B cell (primary cell): ENCODE data around the gene NWD2. TPM values are rescaled to one million over a fixed set of nuclear protein-coding genes. Genes with fewer than 3 reads are reported as not detected.

ENCODE experiments used
- ATAC-seq: fragments of 200-7000 bp; cut with Tn5 transposase; one replicate; pipeline ENCODE4 v1.10.0; 2021; ENCODE audit warnings: low read depth, mild to moderate bottlenecking, moderate number of reproducible peaks, moderate library complexity
- CTCF ChIA-PET: fragments of 350-600 bp; sonication (Branson Sonifier 250); formaldehyde crosslinking; loops from one replicate; lab custom pipeline; 2021; ENCODE audit warnings: antibody characterized with exemption, inconsistent platforms; lab: Charles Lee
- POLR2A ChIA-PET: fragments of 350-600 bp; sonication (Branson Sonifier 250); formaldehyde crosslinking; loops from one replicate; lab custom pipeline; 2021; ENCODE audit warnings: antibody characterized with exemption; lab: Charles Lee
- DNase-seq: peaks from one replicate; pipeline ENCODE4 v3.0.0; 2013
- H2AFZ ChIP-seq: 2 replicates; pipeline ENCODE4 v1.6.1; 2012; ENCODE audit warnings: mild to moderate bottlenecking, low read depth, low read length; ENCODE audit not compliant: insufficient read depth, poor library complexity, severe bottlenecking
- H3K27ac ChIP-seq, 2 donors: 1 replicate in 1 of 2; 2 replicates in 1 of 2; pipeline ENCODE4 v1.5.1; 2012 to 2013; ENCODE audit warnings: low read length in 2 of 2, mild to moderate bottlenecking in 2 of 2, moderate library complexity in 1 of 2
- H3K27me3 ChIP-seq, 4 experiments: fragments of 200-600 bp in 1 of 4; sonication (generic) in 1 of 4; replicated peaks in 1 of 4; 1 replicate in 2 of 4; 2 replicates in 2 of 4; pipeline versions ENCODE4 v1.6.1 to v1.7.0; 2013 to 2016; ENCODE audit warnings: low read length in 3 of 4, mild to moderate bottlenecking in 2 of 4, mixed read lengths in 1 of 4, moderate library complexity in 1 of 4; ENCODE audit not compliant: insufficient read depth in 4 of 4, control insufficient read depth in 3 of 4; ENCODE audit errors: control extremely low read depth in 1 of 4
- H3K36me3 ChIP-seq, 2 experiments: replicated peaks in 1 of 2; 1 replicate in 1 of 2; 2 replicates in 1 of 2; pipeline versions ENCODE4 v1.6.1 to v1.7.1; 2013; ENCODE audit warnings: low read length in 1 of 2; ENCODE audit not compliant: insufficient read depth in 2 of 2, control insufficient read depth in 1 of 2; ENCODE audit errors: control extremely low read depth in 1 of 2, extremely low read depth in 1 of 2
- H3K4me1 ChIP-seq, 2 donors: fragments of 200-600 bp in 1 of 2; sonication (generic) in 1 of 2; 1 replicate in 1 of 2; 2 replicates in 1 of 2; pipeline versions ENCODE4 v1.5.1 to v1.6.1; 2013 to 2017; ENCODE audit warnings: low read length in 2 of 2; ENCODE audit not compliant: control insufficient read depth in 2 of 2, insufficient read depth in 2 of 2
- H3K4me2 ChIP-seq: replicated peaks from 2 replicates; pipeline ENCODE3; 2012; ENCODE audit warnings: mild to moderate bottlenecking, low read depth, low read length; ENCODE audit not compliant: poor library complexity, severe bottlenecking
- H3K4me3 ChIP-seq, 5 experiments: fragments of 200-600 bp in 1 of 5; sonication (generic) in 1 of 5; 1 replicate in 3 of 5; 2 replicates in 2 of 5; pipeline versions ENCODE4 v1.5.1 to v1.7.0; 2011 to 2016; ENCODE audit warnings: low read length in 4 of 5, mild to moderate bottlenecking in 4 of 5, low read depth in 2 of 5, control low read depth in 1 of 5, moderate library complexity in 1 of 5; ENCODE audit not compliant: insufficient read depth in 1 of 5; ENCODE audit errors: control extremely low read depth in 1 of 5, extremely low read depth in 1 of 5
- H3K79me2 ChIP-seq: fragments of 200-600 bp; sonication (generic); one replicate; pipeline ENCODE4 v1.6.0; 2016; ENCODE audit warnings: low read length; ENCODE audit not compliant: control insufficient read depth, insufficient read depth
- H3K9ac ChIP-seq: fragments of 200-600 bp; sonication (generic); 2 replicates; pipeline ENCODE4 v1.6.1; 2017; ENCODE audit warnings: mild to moderate bottlenecking, low read length, moderate library complexity
- H3K9me3 ChIP-seq, 3 donors: one replicate each; pipeline versions ENCODE4 v1.6.1 to v1.7.1; 2013; ENCODE audit warnings: low read length in 2 of 3; ENCODE audit not compliant: control insufficient read depth in 2 of 3, insufficient read depth in 1 of 3; ENCODE audit errors: control extremely low read depth in 1 of 3
- H4K20me1 ChIP-seq: 2 replicates; pipeline ENCODE4 v1.6.0; 2012; ENCODE audit warnings: mild to moderate bottlenecking, low read length; ENCODE audit not compliant: insufficient read depth, control insufficient read depth, poor library complexity, severe bottlenecking
- H3K27ac Mint-ChIP-seq: one replicate; pipeline ENCODE4 v1.8.0; 2021; ENCODE audit warnings: mixed read lengths
- H3K27me3 Mint-ChIP-seq: one replicate; pipeline ENCODE4 v1.8.0; 2021; ENCODE audit warnings: mixed read lengths
- H3K4me1 Mint-ChIP-seq: one replicate; pipeline ENCODE4 v1.8.0; 2021; ENCODE audit warnings: mixed read lengths
- H3K4me3 Mint-ChIP-seq: one replicate; pipeline ENCODE4 v1.8.0; 2021; ENCODE audit warnings: mixed read lengths
- H3K9me3 Mint-ChIP-seq: one replicate; pipeline ENCODE4 v1.8.0; 2022; ENCODE audit warnings: mixed read lengths; ENCODE audit not compliant: insufficient read depth
- EZH2 ChIP-seq: IDR thresholded peaks from 2 replicates; pipeline ENCODE4 v1.6.1; 2012; ENCODE audit warnings: borderline replicate concordance, low read depth, mild to moderate bottlenecking, moderate library complexity, low read length; ENCODE audit not compliant: insufficient read depth, poor library complexity, severe bottlenecking
- WGBS: methylation state at CpG from one replicate; pipeline ENCODE4 v1.1.5; 2013; ENCODE audit warnings: missing lambda C conversion rate; ENCODE audit not compliant: insufficient coverage; 5-methylcytosine and 5-hydroxymethylcytosine counted together
- intact Hi-C: fragments of 100-400 bp; cut with micrococcal nuclease; formaldehyde crosslinking; loops from one replicate; pipeline ENCODE4 v1.10.0; 2022
- polyA plus RNA-seq: library from polyadenylated mRNA; depleted of rRNA; stranded (reverse); fragments of >200 nt; gene quantifications from 2 replicates; pipeline ENCODE4 v1.2.3, GENCODE V29; 2012
- total RNA-seq, 2 donors: library from RNA; stranded (reverse); fragments of 120-200 nt in 1 of 2; gene quantifications; 1 replicate in 1 of 2; 2 replicates in 1 of 2; pipeline versions ENCODE4 v1.2.3 to v1.2.4, GENCODE V29; 2013 to 2022
- TF ChIP-seq, protein P1 (sequence below): fragments of 200-600 bp; IDR thresholded peaks from one replicate; pipeline ENCODE4 v1.8.0; 2022; ENCODE audit warnings: antibody characterized with exemption, mild to moderate bottlenecking

The NWD2 gene
- total and polyA plus RNA-seq, 2 donors (not counting 1 experiment from before 2014, with no cell fraction given), result not detected

DNA sequence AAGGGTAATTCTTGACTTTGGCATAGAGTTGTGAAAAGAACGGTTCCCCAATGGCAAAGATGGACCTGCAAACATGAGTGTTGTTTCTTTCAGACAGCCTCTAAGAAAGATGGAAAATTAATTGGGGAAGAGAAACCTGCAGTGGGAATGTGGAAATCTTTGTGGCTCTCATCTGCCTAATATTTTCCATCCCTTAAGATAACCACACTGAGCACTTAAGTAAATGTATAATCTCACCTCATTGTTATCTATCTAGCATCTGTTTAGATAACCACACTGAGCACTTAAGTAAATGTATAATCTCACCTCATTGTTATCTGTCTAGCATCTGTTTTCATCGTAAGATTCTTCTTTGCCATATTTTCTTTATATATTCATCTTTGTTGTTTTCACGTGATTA, 149.3 kb downstream of the NWD2 start:
- Histone ChIP-seq H3K4me1 (no peaks in the 10 kb centered on the region), H4K20me1 (no peaks in the 10 kb centered on the region), H3K9me3 (no peaks in the 10 kb centered on the region), H2AFZ (no peak overlapping the region), H3K4me3 (no peak overlapping the region), H3K27ac (no peak overlapping the region), H3K36me3 (no peaks in the 10 kb centered on the region), H3K4me2 (no peak overlapping the region), H3K27me3 (peaks cover 0 to 3% (median 0%) of the 10 kb centered on the region in 4 experiments), H3K9ac (no peak overlapping the region), H3K79me2 (no peaks in the 10 kb centered on the region)
- Mint-ChIP-seq H3K4me1 (no peaks in the 10 kb centered on the region), H3K27me3 (peaks cover 11% of the 10 kb centered on the region), H3K27ac (no peak overlapping the region), H3K9me3 (no peaks in the 10 kb centered on the region), H3K4me3 (no peak overlapping the region)
- intact Hi-C loops, result no loop called here
- no peak for ATAC-seq
- no peak for TF ChIP-seq EZH2
- ChIA-PET CTCF (interaction anchor here (1.0 kb wide), 1 partner anchor 9 kb away, joined by 3 read pairs; no protein-coding TSS in a partner anchor), POLR2A (no interaction called here)
- 100% methylated on average over 1 of the region's 3 CpGs for WGBS
- DNase-seq, result no peak

DNA sequence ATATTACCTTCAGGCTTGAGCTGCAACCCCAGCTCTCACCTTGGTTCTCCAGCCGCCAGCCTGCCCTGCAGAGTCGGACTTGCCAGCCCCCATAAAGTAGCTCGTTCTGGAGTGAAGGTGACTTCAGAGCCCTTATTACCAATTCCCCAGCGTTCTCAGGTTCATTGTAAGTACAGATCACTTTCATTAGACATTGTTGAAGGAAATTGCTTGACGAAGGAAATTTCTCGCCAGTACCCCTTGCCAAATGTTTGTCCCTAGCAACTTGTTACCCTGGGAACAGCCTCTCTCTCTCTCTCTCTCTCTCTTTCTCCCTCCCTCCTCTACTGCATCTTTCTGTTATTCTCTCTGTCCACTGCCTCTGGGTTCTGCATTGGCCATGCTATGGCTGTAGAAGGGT, 153.0 kb downstream of the NWD2 start:
- DNase-seq (no peak), ATAC-seq (no peak)
- no peaks in the 10 kb centered on the region for H3K9me3 Mint-ChIP-seq
- Histone ChIP-seq H3K4me3 (no peak overlapping the region), H3K4me1 (no peaks in the 10 kb centered on the region), H3K4me2 (no peak overlapping the region), H3K9me3 (no peaks in the 10 kb centered on the region), H3K27ac (no peak overlapping the region), H3K79me2 (no peaks in the 10 kb centered on the region), H4K20me1 (no peaks in the 10 kb centered on the region), H3K36me3 (no peaks in the 10 kb centered on the region), H2AFZ (no peak overlapping the region), H3K27me3 (peaks cover 0 to 3% (median 0%) of the 10 kb centered on the region in 4 experiments), H3K9ac (no peak overlapping the region)
- H3K4me3 Mint-ChIP-seq, result no peak overlapping the region
- ChIA-PET POLR2A (no interaction called here), CTCF (interaction anchor here (0.9 kb wide), 1 partner anchor 9 kb away, joined by 3 read pairs; no protein-coding TSS in a partner anchor)
- WGBS, result 100% methylated on average over 3 of the region's 6 CpGs
- H3K27me3 Mint-ChIP-seq, result peaks cover 17% of the 10 kb centered on the region
- no peak overlapping the region for H3K27ac Mint-ChIP-seq
- H3K4me1 Mint-ChIP-seq, result no peaks in the 10 kb centered on the region
- intact Hi-C loops, result no loop called here
- TF ChIP-seq, protein P1, sequence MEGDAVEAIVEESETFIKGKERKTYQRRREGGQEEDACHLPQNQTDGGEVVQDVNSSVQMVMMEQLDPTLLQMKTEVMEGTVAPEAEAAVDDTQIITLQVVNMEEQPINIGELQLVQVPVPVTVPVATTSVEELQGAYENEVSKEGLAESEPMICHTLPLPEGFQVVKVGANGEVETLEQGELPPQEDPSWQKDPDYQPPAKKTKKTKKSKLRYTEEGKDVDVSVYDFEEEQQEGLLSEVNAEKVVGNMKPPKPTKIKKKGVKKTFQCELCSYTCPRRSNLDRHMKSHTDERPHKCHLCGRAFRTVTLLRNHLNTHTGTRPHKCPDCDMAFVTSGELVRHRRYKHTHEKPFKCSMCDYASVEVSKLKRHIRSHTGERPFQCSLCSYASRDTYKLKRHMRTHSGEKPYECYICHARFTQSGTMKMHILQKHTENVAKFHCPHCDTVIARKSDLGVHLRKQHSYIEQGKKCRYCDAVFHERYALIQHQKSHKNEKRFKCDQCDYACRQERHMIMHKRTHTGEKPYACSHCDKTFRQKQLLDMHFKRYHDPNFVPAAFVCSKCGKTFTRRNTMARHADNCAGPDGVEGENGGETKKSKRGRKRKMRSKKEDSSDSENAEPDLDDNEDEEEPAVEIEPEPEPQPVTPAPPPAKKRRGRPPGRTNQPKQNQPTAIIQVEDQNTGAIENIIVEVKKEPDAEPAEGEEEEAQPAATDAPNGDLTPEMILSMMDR, result no peak
- no peak for TF ChIP-seq EZH2
